GM04503 (cell line): ENCODE results near the gene TRIM15.
A peak's percentile ranks its signal among the peaks of the same experiment; 100 is the strongest.
"Not testable (repeated sequence)": the region's sequence is repeated elsewhere in the genome, so short reads cannot be mapped to it uniquely, and the experiment has no call there.

Experiments used
- DNase-seq: peaks from one replicate; pipeline ENCODE4 v3.0.0-alpha.2; 2012; ENCODE audit warnings: low read depth

The TRIM15 gene

DNA sequence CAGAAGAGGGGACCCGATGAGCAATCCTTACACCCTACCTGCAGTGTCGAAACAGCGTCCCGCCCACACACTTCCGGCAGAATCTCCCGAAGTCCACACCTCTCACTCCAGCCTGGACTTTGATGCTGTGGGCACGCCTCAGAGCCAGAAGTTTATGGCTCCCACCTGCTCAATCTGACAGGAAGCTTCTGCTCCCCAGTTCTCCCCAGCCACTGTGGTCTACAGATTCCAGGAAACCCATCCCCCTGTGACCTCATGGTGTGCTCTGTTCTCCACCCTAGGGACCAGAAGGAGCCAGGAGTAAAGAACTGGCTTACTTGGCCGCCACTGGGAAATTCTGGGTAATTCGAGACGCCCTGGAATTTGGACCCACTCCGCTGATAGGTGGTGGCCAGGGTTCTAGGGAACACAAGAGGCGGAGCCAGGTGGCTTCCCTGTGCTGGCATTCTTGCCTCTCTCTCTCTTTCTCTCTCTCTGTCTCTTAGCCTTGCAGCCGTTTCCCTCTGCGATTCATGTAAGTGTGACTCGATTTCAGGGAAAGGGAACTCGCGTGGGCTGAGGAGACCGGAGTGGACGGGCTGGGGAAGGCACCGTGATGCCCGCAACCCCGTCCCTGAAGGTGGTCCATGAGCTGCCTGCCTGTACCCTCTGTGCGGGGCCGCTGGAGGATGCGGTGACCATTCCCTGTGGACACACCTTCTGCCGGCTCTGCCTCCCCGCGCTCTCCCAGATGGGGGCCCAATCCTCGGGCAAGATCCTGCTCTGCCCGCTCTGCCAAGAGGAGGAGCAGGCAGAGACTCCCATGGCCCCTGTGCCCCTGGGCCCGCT lies at the start of gene TRIM15:
TRIM15 (plus strand) TSS at position 457 of the 828 bp plus-strand sequence; CDS start at position 596, 139 bp downstream.
- no peak for DNase-seq

GRCh38 chr6:30113841-30114240 lies 49.5 kb upstream of the TRIM15 start:
- no peak for DNase-seq

- no peak for DNase-seq
Observed at GRCh38 chr6:30116724-30117123, 46.6 kb upstream of the TRIM15 start.

DNA sequence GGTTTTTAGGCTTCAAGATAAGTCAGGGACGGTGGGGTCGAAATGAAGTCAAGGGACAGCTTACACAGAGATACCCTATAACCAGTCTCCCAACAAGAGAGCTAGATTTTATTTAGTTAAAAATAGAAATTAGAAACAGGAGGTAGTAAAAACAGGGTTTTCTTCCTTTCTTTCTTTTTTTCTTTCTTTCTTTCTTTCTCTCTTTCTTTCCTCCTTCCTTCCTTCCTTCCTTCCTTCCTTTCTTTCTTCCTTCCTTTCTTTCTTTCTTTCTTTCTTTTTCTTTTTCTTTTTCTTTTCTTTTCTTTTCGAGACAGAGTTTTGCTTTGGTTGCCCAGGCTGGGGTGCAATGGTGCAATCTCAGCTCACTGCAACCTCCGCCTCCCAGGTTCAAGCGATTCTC lies 44.7 kb upstream of the TRIM15 start:
- DNase-seq = not testable (repeated sequence)

- DNase-seq = no peak
Observed at GRCh38 chr6:30121446-30122366, 41.6 kb upstream of the TRIM15 start.

- DNase-seq = peak; percentile 20
Observed at GRCh38 chr6:30122515-30122914, 40.8 kb upstream of the TRIM15 start.

DNA sequence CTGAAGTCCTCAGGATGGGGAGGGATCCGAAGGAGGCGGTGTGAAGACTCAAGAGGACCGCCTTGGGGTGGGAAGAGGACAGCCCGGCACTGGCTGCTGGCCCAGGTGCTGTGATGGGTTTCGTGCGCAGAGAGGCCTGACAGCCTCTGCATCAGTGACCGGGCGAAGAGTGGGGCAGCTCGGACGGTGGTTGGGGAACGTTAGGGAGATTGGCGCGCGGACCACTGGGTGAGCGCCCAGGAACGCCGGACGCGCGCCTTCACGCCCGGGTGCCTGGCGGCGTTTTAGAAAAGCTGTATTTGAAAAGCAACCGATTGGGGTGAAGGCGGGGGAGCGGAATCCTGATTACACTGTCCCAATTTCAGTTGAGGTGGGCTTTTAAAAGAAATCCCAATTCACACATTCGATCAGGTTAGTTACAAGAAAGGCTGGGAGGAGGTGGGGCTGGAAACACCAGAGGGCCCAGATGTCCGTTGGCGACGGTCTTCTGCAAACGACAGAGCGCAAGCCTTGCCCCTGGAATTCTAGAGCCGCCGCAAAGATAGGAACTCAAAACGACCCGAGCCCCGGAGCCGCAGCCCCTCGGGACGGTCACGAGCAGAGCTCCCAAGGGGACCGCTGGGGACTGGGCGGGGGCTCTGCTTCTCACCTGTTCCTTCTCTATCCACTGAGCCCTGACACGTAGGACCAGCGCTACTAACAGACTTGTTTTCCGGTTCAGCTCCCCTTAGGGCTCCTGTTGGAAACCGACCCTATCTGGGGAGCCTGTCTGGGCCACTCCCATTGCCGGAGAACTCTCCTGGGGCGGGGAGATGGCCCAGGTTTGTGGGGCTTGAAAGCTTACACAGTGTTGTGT lies 35.9 kb upstream of the TRIM15 start:
- DNase-seq = no peak

GRCh38 chr6:30129265-30130178 lies 33.8 kb upstream of the TRIM15 start:
- DNase-seq = no peak

GRCh38 chr6:30130179-30130679 lies 33.1 kb upstream of the TRIM15 start:
- DNase-seq = no peak

GRCh38 chr6:30130887-30131862 lies 32.2 kb upstream of the TRIM15 start:
- no peak for DNase-seq

DNA sequence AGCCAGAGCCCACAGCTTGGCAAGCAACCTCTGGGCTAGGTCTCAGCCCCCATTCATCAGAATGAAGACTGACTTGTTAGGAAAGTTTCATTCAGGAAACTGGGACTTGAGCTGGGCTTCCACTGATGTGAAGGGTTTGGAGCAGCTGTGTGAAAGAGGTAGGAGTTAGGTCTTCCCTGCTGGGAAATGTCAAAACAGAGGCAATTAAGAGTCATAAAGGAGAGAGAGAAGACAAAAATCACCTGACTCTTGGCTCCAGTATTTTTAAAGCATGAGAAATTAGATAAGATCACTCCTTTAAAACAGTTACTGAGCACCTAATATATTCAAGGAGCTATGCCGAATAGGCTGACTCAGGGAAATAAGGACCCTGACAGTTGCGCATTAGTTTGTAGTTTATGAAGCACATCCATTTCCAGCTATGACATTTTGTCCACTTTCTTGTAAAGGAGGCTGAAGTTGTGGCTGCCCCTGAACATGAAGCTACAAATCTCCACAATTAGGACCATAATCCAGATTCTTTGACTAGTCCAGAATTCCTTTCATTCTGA lies 31.3 kb upstream of the TRIM15 start:
- no peak for DNase-seq

GRCh38 chr6:30135147-30135546 lies 28.2 kb upstream of the TRIM15 start:
- no peak for DNase-seq

DNA sequence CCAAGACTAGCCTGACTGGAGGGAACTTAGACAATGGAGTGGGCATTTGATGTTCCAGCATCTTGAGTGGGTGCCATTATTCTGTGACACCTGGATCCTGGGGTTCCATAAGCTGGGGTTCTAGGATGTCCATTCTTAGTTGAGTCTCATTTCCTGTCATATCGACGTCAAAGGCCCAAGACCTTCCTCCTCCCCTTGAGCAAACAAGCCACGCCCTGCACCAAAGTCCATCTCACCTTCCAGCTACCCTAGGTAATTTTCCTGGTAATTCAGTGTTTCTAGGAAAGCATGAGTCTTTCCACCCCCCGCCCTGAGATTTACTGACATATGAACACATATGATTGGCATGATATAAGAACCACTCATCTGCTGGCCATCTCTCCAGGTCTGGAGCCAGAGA lies 27.6 kb upstream of the TRIM15 start, which contains the start of gene TRIM40:
TRIM40 (plus strand) TSS at position 384 of the 400 bp plus-strand sequence. CDS start 897 bp downstream, outside the sequence.
- no peak for DNase-seq

DNA sequence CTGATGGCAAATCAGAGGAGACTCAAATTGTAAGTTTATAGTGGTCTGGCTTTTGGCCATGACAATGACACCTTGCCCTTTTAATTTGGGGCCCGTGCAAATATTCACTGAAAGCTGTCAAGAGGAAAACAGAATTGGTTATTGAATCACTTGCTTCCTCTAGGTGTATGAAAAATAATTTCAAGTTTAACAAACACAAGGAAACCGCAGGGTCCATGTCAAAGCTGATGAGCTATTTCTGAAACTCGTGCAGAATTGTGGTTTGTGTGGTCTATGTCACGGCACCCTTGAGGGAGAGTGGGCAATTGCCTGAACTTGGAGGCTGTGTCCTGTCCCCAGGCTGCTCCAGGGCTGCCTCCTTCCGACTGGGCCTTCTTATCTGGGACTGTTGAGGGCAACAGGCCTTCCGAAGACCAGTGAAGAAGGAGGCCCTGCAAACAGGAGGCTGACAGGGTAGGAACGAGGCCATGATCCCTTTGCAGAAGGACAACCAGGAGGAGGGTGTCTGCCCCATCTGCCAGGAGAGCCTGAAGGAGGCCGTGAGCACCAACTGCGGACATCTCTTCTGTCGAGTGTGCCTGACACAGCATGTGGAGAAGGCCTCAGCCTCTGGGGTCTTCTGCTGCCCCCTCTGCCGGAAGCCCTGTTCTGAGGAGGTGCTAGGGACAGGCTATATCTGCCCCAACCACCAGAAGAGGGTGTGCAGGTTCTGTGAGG lies 26.6 kb upstream of the TRIM15 start:
- DNase-seq = no peak

GRCh38 chr6:30140240-30140639 lies 23.1 kb upstream of the TRIM15 start:
- DNase-seq = not testable (repeated sequence)

DNA sequence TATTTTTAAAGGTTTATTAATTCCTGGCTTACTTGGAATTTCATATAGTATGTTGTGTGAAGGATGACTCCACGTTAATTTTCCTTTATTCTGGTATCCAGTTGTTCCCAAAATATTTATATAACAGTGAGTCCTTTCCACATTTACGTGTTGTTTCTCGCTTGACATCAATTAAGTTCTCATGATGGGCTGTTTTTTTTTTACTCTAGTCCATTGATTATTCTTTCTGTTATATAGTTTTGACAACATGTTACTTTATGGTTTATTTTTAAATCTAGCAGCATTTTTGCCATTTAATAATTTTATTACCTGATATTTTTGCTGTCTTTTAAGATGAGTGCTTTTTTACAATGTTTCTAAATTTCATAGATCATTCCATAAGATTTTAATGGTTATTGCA lies 20.7 kb upstream of the TRIM15 start:
- DNase-seq = no peak

DNA sequence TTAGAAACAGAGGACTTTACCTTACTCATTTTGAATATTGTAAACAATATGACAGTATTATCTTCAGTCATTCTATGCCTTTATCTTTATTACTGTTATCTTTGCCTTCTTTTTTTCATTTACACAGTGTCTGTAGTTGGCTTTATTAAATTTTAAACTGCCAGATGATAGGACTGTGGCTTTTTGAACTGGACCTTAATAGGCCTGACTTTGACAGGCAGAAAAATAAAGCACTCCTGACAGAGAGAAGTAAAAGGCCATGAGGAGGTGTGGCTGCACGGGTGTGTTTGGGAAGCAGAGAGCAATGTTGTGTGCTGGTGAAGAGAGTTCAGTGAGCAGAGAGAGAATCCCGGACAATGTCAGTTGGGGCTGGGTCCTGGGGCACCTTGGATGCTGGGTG lies 19.6 kb upstream of the TRIM15 start:
- DNase-seq = no peak

- DNase-seq = no peak
Observed at GRCh38 chr6:30144811-30145210, 18.5 kb upstream of the TRIM15 start.
